Measurements from ENCODE around the gene FAM163B.

FAM163B gene

DNA sequence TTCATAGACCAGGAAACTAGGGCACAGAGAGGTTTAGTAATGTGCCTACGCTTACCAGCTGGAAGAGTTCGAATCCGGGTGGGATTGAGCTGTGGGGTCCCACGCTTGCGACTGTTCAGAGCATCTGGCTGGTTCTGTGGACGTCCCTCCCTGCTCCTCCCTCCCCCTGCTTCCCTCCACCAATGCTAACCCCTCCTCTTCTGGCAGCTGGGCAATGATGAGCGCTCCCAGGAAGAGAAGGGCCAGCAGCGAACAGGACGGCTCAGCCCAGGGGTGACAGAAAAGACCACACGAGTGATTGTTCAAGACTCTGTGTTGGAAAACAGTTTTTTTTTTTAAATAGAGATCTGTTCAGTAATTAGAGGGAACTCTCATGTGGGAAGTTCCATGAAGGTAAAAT lies 6.9 kb downstream of the FAM163B start:
- Mint-ChIP-seq H3K27me3 (peaks cover 18% of the 10 kb centered on the region), H3K36me3 (ENCODE audit: low read depth) (no peaks in the 10 kb centered on the region), H3K4me1 (ENCODE audit: low read depth) (peaks cover 8% of the 10 kb centered on the region), H3K27ac (no peak overlapping the region), H3K4me3 (no peak overlapping the region), H3K9me3 (peaks cover 6% of the 10 kb centered on the region)

DNA sequence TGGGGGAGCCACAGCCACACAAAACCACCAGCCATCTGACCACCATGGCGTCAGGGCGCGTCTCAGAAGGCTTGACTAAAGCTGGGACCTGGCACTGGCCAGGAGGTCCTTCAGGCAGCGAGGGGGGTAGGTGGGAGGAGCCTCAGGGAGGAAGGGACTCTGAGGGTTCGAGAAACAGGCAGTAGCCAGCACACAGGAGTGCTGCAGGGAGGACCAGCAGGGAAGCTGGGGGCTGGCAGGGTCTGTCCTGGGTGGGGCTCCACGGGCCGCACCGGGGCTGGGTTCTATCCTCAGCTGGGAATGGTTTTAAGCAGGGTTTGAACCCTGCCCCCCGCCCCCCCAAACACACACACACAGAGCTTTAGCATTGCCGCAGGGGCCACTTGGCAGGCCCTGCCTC lies 7.4 kb downstream of the FAM163B start:
- H3K27me3 Mint-ChIP-seq = peaks cover 17% of the 10 kb centered on the region
- H3K9me3 Mint-ChIP-seq = peaks cover 12% of the 10 kb centered on the region
- H3K36me3 Mint-ChIP-seq (ENCODE audit: low read depth) = no peaks in the 10 kb centered on the region
- no peak overlapping the region for H3K4me3 Mint-ChIP-seq
- no peak overlapping the region for H3K27ac Mint-ChIP-seq
- peaks cover 8% of the 10 kb centered on the region for H3K4me1 Mint-ChIP-seq (ENCODE audit: low read depth)

DNA sequence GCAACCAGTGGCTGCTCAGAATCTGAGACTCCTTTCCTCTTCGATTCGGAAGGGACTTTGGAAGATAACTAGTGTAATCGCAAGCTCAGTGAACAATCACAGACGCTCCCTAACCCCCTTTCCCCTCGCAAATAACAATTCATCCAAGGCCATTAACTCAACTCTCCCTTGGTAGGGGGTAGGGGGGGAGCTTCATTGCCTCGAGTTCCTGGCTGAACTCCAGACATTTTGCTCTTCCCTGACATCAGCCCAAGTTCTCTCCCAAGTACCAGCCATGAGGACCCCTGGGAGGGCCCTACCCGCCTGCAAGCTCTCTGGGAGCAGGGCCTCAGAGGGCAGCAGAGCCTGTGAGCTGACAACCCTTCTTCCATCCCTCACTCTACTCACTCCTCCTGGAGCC lies 8.4 kb downstream of the FAM163B start:
- Mint-ChIP-seq H3K4me1 (ENCODE audit: low read depth) (peaks cover 8% of the 10 kb centered on the region), H3K27me3 (peaks cover 9% of the 10 kb centered on the region), H3K27ac (no peak overlapping the region), H3K4me3 (no peak overlapping the region), H3K36me3 (ENCODE audit: low read depth) (no peaks in the 10 kb centered on the region), H3K9me3 (peaks cover 13% of the 10 kb centered on the region)

DNA sequence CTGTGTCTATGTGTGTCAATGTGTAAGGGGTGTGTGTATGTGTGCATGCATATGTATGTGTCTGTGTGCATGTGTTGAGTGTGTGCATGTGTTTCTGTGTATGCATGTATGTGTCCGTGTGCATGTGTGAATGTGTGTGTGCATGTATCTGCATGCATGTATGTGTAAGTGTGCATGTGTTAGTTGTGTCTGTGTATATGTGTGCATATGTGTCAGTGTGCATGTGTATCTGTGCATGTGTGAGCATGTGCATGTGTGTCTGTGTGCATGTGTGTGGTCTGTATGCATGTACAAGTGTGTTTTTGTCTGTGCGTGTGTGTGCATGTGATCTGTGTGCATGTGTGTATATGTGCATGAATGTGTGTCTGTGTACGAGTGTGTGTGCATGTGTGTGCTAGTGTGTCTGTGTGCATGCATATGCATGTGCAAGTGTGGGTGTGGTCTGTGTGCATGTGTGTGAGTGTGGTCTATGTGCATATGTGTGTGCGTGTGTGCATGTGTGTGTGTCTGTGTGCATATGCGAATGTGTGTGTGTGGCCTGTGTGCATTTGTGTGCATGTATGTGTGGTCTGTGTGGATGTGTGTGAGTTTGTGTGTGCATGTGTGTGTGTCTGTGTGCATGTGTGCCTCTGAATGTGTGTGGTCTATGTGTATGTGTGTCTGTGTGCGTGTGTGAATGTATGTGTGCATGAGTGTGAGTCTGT lies 9.6 kb downstream of the FAM163B start:
- Mint-ChIP-seq H3K36me3 (ENCODE audit: low read depth) (no peaks in the 10 kb centered on the region), H3K27ac (no peak overlapping the region), H3K4me3 (no peak overlapping the region), H3K9me3 (peaks cover 13% of the 10 kb centered on the region), H3K27me3 (peaks cover 9% of the 10 kb centered on the region), H3K4me1 (ENCODE audit: low read depth) (peaks cover 5% of the 10 kb centered on the region)

DNA sequence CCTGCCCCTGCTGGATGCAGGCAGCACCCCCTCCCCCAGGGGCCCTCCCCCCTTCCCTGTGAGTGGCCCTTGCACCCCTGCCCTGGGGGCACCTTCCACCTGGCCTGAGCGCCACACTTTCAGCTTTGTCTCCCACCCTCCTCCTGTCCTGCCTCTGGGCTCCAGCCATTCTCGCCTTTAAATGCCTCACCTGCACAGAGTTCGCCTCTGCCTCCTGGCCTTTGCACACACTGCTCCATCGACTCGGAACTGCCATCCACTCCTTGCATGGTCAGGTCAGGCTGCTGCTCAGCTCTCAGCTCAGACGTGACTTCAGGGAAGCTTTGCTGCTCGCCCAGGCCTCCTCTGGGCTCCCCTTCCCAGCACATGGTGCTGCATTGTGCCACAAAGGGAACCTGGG lies 10.2 kb downstream of the FAM163B start:
- Mint-ChIP-seq H3K36me3 (ENCODE audit: low read depth) (no peaks in the 10 kb centered on the region), H3K4me3 (no peak overlapping the region), H3K9me3 (peaks cover 13% of the 10 kb centered on the region), H3K4me1 (ENCODE audit: low read depth) (peaks cover under 1% of the 10 kb centered on the region), H3K27me3 (peaks cover 6% of the 10 kb centered on the region), H3K27ac (no peak overlapping the region)

DNA sequence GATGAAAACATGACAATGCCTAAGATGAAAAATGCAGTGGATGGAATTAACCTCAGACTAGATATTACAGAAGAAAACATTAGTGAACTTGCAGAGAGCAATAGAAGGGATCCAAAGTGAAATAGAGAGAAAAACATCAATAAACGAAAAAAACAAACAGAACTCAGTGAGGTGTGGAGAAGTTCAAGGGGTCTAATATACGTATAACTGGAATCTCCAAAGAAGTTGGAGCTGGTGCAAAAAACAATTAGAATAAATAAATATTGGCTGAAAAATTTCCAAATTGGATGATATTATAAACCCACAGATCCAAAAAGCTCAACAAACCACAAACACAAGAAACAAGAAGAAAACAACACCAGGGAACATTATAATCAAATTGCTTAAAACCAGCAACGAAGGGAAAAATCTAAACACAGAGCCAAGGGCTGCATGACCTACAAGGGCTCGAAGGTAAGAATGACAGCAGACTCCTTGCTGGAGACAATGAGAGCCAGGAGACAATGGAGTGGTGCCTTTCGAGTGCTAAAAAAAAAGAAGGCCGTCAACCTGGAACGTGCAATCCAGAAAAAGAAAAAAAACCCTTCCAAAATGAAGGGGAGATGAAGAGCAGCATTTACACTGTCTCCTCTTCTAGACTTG lies 11.8 kb downstream of the FAM163B start:
- peaks cover 13% of the 10 kb centered on the region for H3K9me3 Mint-ChIP-seq
- H3K27me3 Mint-ChIP-seq = peaks cover 5% of the 10 kb centered on the region
- H3K4me3 Mint-ChIP-seq = no peak overlapping the region

DNA sequence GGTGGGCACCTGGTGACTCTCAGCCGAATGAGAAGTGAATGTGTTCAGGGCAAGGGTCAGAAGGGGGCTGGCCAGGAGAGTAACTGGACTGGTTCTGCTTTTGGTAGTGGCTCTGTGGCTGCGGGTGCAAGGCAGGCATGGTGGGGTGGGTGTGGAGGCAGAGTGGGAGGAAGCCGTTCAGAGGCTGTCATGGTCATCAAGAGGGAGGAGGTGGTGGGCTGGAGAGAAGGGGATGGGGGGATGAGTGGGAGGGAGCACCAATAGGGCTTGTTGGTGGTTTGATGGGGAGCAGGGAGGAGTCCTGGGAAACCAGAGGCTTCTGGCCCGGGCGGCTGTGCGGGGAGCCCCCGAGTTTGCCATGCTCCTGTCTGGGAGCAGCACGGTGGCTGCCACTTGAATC lies 13.3 kb downstream of the FAM163B start:
- peaks cover 13% of the 10 kb centered on the region for H3K9me3 Mint-ChIP-seq
- H3K4me3 Mint-ChIP-seq = no peak overlapping the region
- no peaks in the 10 kb centered on the region for H3K4me1 Mint-ChIP-seq (ENCODE audit: low read depth)
- H3K27me3 Mint-ChIP-seq = peaks cover 5% of the 10 kb centered on the region
- no peak overlapping the region for H3K27ac Mint-ChIP-seq
- H3K36me3 Mint-ChIP-seq (ENCODE audit: low read depth) = no peaks in the 10 kb centered on the region

More for the DNA sequence above, 11.8 kb downstream of the FAM163B start:
- Mint-ChIP-seq H3K4me1 (ENCODE audit: low read depth) (no peaks in the 10 kb centered on the region), H3K27ac (no peak overlapping the region), H3K36me3 (ENCODE audit: low read depth) (no peaks in the 10 kb centered on the region)

DNA sequence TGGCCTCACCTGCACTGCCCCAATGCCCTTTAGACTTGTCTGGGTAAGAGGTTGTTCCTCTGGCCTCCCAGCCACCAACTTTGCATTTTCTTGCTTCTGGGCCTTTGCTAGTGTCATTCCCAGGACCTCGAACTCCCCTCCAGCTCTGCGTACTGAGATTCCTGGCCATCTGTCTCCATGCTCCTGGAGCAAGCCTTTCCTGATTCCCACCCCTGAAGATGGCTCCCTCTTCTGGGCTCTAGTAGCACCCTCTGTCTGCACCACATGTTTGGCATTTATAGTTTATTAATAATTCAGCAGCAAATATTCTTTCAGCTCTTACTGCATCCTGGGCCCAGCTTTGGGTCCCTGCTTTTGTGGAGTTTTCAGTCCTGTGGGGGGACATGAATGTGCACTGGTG lies 14.9 kb downstream of the FAM163B start:
- Mint-ChIP-seq H3K4me3 (no peak overlapping the region), H3K9me3 (peaks cover 13% of the 10 kb centered on the region), H3K4me1 (ENCODE audit: low read depth) (no peaks in the 10 kb centered on the region), H3K36me3 (ENCODE audit: low read depth) (no peaks in the 10 kb centered on the region), H3K27me3 (peaks cover 5% of the 10 kb centered on the region), H3K27ac (no peak overlapping the region)

DNA sequence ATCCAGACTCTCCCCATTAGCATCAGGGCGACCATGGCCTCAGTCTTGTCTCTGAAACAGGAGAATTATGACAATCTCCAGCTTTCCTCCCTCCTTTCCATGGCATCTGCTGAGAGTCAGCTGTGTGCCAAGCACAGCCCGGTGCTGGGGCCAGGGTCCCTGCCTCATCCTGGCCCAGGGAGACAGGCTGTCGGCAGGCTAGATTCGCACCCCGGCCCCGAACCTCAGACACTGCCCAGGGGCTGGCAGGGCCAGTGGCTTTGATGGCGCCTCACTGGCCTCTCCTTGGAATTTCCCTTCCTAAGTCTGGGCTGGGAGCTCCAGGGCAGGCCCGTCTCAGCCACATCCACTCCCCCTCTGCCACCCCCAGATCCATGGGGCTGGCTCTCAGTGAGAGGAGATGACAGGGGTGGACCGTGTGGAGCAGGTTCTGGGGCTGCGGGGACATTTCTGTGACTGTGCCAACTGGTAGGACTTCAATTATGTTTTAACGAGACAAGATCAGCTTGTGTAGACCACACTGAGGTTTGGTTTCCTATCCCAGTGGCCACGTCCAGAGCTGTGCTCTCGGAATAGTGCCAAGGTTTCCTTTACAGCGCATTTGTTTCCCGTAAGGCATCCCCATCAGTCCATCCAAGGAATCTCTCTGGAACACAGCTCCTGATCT lies 15.5 kb downstream of the FAM163B start:
- Mint-ChIP-seq H3K27me3 (peaks cover 5% of the 10 kb centered on the region), H3K27ac (no peak overlapping the region), H3K4me3 (no peak overlapping the region), H3K36me3 (ENCODE audit: low read depth) (no peaks in the 10 kb centered on the region), H3K4me1 (ENCODE audit: low read depth) (no peaks in the 10 kb centered on the region), H3K9me3 (peaks cover 13% of the 10 kb centered on the region)

DNA sequence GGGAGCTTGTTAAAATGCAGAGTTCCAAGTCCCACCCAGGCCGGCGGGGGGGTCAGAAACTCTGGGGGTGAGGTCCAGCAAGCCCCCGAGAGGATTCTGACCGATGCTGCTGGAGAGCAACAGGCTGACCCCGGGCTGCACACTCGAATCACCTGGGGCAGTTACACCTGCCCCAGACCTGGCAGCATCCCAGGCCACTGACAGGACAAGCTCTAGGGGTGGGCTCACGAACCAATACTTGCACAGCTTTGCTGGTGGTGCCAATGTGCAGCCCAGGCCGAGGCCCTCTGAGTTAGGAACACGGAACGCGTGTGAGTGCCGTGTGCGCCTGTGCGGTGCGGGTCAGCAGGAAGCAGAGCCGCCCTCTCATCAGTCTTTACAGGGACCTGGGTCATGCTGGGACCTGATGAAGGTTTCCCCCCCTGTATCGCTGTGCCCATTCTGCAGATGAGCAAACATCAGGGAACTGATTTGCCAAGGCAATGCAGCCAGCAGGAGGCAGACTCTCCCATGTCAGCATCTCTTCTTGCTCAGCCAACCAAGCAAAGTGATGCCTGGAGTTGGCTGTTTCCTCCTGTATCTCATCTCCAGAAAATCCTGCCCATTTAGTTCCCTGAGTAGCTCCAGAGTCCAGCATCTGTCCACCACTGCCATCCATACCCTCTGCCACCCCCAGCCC lies 16.3 kb downstream of the FAM163B start:
- no peak overlapping the region for H3K4me3 Mint-ChIP-seq
- no peaks in the 10 kb centered on the region for H3K4me1 Mint-ChIP-seq (ENCODE audit: low read depth)
- peaks cover 14% of the 10 kb centered on the region for H3K9me3 Mint-ChIP-seq
- peaks cover 5% of the 10 kb centered on the region for H3K27me3 Mint-ChIP-seq
- no peaks in the 10 kb centered on the region for H3K36me3 Mint-ChIP-seq (ENCODE audit: low read depth)
- H3K27ac Mint-ChIP-seq = no peak overlapping the region

DNA sequence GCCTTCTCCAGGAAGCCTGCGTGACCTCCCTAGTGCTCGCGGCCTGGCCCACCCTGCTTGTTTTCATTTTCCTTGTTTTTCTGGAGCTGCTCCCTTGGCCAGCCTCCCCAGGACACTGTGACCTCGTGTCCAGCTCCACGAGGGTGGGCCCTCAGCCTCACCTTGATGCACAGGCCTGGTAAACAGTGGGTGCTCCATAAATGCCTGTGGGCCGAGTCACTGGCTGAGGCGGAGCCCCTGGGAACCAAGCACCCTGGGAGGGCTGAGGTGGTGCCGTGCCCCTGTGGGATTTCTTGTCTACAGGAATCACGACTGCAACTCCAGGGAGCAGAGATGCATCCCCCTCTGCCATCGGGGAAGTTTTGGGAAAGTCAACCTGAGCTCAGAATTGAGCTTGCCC lies 17.2 kb downstream of the FAM163B start:
- H3K4me3 Mint-ChIP-seq = no peak overlapping the region
- H3K27ac Mint-ChIP-seq = no peak overlapping the region
- peaks cover 8% of the 10 kb centered on the region for H3K9me3 Mint-ChIP-seq
- no peaks in the 10 kb centered on the region for H3K4me1 Mint-ChIP-seq (ENCODE audit: low read depth)
- no peaks in the 10 kb centered on the region for H3K36me3 Mint-ChIP-seq (ENCODE audit: low read depth)
- peaks cover 1% of the 10 kb centered on the region for H3K27me3 Mint-ChIP-seq

DNA sequence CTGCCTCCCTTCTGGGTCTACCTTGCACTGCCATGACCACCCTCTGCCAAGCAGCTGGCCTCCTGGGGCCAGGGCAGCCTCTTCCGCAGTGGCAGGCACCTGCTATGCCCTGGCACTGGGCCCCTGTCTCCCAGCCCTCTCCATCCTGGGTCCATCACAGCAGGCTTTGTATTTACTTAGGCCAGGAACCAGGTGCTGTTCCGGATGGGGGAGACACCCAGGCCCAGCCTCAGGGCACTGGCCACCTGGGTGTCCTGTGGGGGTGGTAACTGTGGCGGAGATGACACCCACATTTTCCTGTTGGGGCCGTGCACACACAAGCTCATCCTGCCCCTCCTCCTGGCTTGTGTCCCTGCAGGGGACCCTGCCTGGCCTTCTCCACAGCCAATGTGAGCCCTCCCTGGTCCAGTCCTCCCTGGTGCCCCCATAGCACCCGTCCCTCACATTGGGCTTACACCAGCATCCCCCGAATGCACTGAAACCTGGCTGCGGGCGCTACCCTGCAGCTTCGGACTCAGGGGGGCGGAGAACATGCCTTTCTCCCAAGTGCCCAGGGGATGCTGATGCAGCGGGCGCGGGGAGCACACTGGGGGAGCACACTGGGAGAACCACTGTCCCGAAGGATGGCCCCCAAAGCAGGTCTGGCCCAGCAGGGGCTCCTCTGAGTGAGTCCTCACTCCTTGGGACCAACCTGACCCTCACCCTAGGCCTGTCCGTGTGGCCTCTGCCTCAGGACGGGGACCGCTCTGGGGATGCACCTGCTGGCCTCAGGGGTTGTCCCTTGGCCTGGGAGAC lies 17.9 kb downstream of the FAM163B start:
- no peaks in the 10 kb centered on the region for H3K27me3 Mint-ChIP-seq
- H3K36me3 Mint-ChIP-seq (ENCODE audit: low read depth) = no peaks in the 10 kb centered on the region
- H3K27ac Mint-ChIP-seq = no peak overlapping the region
- peaks cover 4% of the 10 kb centered on the region for H3K9me3 Mint-ChIP-seq
- H3K4me3 Mint-ChIP-seq = no peak overlapping the region
- no peaks in the 10 kb centered on the region for H3K4me1 Mint-ChIP-seq (ENCODE audit: low read depth)

DNA sequence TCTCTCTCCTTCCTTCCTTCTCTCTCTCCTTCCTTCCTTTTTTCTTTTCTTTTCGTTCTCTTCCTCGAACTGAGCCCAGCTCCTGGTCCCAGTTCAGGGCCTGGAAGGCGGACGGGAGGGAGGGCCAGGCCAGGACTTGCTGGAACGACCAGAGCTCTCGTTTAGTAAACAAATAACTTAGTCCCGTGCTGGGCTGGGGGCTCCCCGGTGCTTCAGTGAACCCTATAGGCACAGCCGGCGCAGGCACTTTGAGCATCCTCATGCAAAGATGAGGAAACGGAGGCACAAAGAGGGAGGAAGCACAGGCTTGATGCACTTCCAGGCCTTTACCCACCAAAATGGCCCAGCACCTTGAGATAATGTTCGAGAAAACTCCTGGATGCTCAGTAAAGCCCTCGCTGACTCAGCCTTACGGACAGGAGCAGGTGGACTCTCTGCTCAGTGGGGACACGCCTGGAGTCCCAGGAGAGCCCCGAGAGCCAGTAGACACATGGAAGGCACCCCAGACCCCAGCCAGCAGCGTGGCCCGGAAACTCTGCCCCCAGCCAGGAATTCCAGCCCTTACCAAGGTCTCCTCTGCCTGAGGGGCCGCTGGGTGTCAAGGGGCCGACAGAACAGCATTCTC lies 18.8 kb downstream of the FAM163B start:
- Mint-ChIP-seq H3K9me3 (peaks cover 4% of the 10 kb centered on the region), H3K4me3 (no peak overlapping the region), H3K27me3 (peaks cover 3% of the 10 kb centered on the region), H3K27ac (no peak overlapping the region), H3K36me3 (ENCODE audit: low read depth) (no peaks in the 10 kb centered on the region), H3K4me1 (ENCODE audit: low read depth) (peaks cover 4% of the 10 kb centered on the region)

Measured in stimulated activated naive CD8-positive, alpha-beta T cell treated with anti-CD3 and anti-CD28 coated beads, Interleukin-15, Interleukin-2, amounts not matched to agents 100 ng/mL and 50 ng/mL, for 24 hours (primary cell).